Osteocyte (in vitro differentiated cells): ENCODE measurements around the gene IL22RA1. TPM values are rescaled to one million over a fixed set of nuclear protein-coding genes. Genes with fewer than 3 reads are reported as not detected.

Source experiments
- DNase-seq: peaks from one replicate; pipeline ENCODE4 v3.0.0; 2021; ENCODE audit warnings: mixed read lengths; ENCODE audit not compliant: unreplicated experiment; ENCODE audit errors: extremely low spot score
- H3K27ac Mint-ChIP-seq: one replicate; pipeline ENCODE4 v1.8.0; 2021; ENCODE audit warnings: mild to moderate bottlenecking, mixed read lengths; ENCODE audit not compliant: unreplicated experiment
- H3K27me3 Mint-ChIP-seq: one replicate; pipeline ENCODE4 v1.8.0; 2021; ENCODE audit warnings: mixed read lengths; ENCODE audit not compliant: unreplicated experiment
- H3K36me3 Mint-ChIP-seq: one replicate; pipeline ENCODE4 v1.8.0; 2021; ENCODE audit warnings: mixed read lengths; ENCODE audit not compliant: unreplicated experiment
- H3K4me1 Mint-ChIP-seq: one replicate; pipeline ENCODE4 v1.8.0; 2021; ENCODE audit warnings: mixed read lengths; ENCODE audit not compliant: unreplicated experiment
- H3K4me3 Mint-ChIP-seq: one replicate; pipeline ENCODE4 v1.8.0; 2021; ENCODE audit warnings: mild to moderate bottlenecking, moderate library complexity, mixed read lengths; ENCODE audit not compliant: unreplicated experiment
- H3K9me3 Mint-ChIP-seq: one replicate; pipeline ENCODE4 v1.8.0; 2021; ENCODE audit warnings: mixed read lengths; ENCODE audit not compliant: unreplicated experiment
- total RNA-seq: library from RNA; stranded (reverse); gene quantifications from 2 replicates; pipeline ENCODE4 v1.2.1, GENCODE V29; 2021
- TF ChIP-seq, protein P1 (sequence below): fragments of 200-600 bp; sonication (generic); IDR thresholded peaks from 2 replicates; pipeline ENCODE4 v1.5.0; 2021; ENCODE audit warnings: antibody characterized with exemption, mild to moderate bottlenecking, moderate library complexity

Gene IL22RA1
- total RNA-seq, 1 donor from 2014 or later: not detected

DNA sequence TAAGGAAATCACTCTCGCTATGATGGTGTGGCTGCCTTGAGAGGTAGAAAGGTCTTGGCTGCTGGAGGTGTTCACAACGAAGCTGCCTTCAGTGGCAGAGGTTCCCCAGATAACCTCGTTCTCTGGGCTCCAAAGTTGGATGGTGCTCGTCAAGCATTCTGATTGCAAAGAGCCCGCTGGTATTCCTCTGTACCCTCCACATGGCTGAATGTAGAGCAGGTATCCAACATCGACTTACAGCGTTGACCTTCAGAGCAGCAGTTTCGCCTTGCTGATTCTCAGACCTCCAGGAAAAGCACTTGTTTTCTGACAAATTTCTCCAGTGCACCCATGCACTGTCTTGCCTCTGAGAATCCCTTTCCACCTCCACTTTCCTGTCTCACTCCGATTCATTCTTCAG lies 4.3 kb upstream of the IL22RA1 start:
- TF ChIP-seq, protein P1, sequence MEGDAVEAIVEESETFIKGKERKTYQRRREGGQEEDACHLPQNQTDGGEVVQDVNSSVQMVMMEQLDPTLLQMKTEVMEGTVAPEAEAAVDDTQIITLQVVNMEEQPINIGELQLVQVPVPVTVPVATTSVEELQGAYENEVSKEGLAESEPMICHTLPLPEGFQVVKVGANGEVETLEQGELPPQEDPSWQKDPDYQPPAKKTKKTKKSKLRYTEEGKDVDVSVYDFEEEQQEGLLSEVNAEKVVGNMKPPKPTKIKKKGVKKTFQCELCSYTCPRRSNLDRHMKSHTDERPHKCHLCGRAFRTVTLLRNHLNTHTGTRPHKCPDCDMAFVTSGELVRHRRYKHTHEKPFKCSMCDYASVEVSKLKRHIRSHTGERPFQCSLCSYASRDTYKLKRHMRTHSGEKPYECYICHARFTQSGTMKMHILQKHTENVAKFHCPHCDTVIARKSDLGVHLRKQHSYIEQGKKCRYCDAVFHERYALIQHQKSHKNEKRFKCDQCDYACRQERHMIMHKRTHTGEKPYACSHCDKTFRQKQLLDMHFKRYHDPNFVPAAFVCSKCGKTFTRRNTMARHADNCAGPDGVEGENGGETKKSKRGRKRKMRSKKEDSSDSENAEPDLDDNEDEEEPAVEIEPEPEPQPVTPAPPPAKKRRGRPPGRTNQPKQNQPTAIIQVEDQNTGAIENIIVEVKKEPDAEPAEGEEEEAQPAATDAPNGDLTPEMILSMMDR: no peak
- Mint-ChIP-seq H3K9me3 (no peaks in the 10 kb centered on the region), H3K4me1 (peaks cover 12% of the 10 kb centered on the region), H3K4me3 (no peak overlapping the region), H3K27ac (no peak overlapping the region), H3K36me3 (no peaks in the 10 kb centered on the region), H3K27me3 (peaks cover 39% of the 10 kb centered on the region)
- DNase-seq: no peak

DNA sequence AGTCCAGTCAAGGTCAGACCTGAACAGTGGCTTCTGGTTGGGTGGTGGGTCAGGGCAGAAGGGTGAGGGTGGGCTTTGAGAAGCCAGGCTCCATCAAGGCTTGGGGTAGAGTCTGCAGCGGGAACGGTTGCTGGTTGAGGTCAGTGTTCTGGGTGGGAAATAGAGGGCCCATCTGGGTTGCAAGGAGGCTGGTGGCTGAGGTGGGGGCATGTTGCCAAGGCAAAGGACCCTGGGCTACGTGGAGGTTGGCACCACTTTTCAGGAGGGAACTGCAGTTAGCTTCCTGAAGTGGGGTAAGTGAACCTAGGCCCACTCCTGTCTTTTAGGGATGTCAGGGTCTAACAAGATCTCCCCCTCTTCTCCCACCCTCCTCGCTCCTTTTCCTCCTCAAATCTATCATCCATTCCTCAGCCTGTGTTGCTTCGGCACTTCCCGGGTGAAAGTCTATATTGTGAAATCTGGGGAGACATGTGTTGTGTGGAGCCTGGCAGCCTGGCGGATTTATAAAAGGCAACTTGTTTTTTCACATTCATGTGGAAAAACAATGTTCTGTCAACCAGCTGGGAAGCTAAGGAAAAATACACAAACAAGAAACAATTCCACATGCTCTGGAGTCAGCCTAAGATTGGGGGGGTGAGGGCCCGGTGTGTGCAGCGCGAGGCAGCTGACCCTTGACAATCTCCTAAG lies 1.5 kb downstream of the IL22RA1 start:
- Mint-ChIP-seq H3K36me3 (no peaks in the 10 kb centered on the region), H3K4me1 (no peaks in the 10 kb centered on the region), H3K4me3 (no peak overlapping the region), H3K27me3 (peaks cover 29% of the 10 kb centered on the region), H3K9me3 (no peaks in the 10 kb centered on the region), H3K27ac (no peak overlapping the region)
- no peak for DNase-seq
- TF ChIP-seq, protein P1: no peak

DNA sequence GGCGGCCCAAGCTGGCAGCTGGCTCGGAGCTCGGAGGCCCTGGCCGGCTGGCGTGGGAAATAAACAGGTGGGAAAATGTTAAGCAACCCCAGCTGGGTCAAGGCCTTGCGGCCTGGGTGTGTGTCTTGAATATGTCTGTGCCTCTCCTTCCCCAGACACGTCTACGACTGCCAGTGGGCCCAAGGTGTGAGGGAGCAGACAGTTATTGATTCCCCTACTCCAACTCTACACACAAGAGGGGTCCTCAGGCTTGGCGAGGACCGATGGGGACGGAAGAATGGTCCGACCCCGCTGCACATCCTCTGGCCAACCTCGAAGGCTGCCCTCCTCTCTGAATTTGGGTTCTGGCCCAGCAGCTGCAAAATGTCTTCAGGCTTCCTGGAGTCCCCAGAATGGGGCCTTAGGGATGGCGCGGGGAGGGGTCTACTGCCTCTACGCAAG lies 2.2 kb downstream of the IL22RA1 start:
- H3K36me3 Mint-ChIP-seq: no peaks in the 10 kb centered on the region
- TF ChIP-seq, protein P1: no peak
- H3K4me3 Mint-ChIP-seq: no peak overlapping the region
- no peak for DNase-seq
- no peaks in the 10 kb centered on the region for H3K9me3 Mint-ChIP-seq
- no peaks in the 10 kb centered on the region for H3K4me1 Mint-ChIP-seq
- peaks cover 27% of the 10 kb centered on the region for H3K27me3 Mint-ChIP-seq
- H3K27ac Mint-ChIP-seq: no peak overlapping the region

DNA sequence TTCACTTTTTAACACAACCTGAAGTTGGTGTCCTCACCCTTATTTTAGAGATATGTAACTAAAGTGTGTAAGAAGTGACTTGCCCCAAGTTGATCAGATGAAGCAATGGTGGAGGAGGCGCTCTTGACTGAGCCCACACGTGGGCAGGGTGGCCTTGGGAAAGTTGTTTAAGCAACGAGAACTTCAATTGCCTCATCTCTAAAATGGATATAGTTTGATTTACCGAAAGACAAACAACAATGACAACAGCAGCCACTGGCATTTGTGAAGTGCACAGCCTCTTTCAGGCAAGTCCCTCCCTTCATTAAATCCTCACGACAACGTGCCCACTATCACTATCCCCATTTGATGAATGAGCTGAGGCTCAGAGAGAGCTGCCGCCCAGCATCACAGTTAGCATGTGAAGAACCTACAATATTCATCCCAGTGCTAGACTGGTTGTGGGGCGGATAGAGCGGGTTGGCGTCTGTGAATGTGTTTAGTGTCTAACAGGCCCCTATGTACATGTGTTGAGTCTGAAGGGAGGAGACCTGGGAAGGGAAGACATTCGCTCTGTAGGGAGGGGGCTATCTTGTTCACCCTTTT lies 3.0 kb downstream of the IL22RA1 start:
- no peak overlapping the region for H3K4me3 Mint-ChIP-seq
- H3K9me3 Mint-ChIP-seq: no peaks in the 10 kb centered on the region
- H3K27ac Mint-ChIP-seq: no peak overlapping the region
- no peak for DNase-seq
- H3K4me1 Mint-ChIP-seq: no peaks in the 10 kb centered on the region
- peaks cover 32% of the 10 kb centered on the region for H3K27me3 Mint-ChIP-seq
- TF ChIP-seq, protein P1: no peak
- H3K36me3 Mint-ChIP-seq: no peaks in the 10 kb centered on the region

DNA sequence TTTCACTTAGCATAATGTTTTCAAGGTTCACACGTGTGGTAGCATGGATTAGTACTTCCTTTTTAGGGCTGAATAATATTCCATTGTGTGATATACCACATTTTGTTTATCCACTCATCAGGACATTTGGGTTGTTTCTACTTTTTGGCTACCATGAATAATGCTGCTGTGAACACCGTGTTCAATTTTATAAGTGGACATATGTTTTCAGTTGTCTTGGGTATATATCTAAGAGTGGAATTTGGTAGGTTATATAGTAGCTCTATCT lies 3.8 kb downstream of the IL22RA1 start:
- H3K4me3 Mint-ChIP-seq: no peak overlapping the region
- no peak overlapping the region for H3K27ac Mint-ChIP-seq
- TF ChIP-seq, protein P1: no peak
- no peaks in the 10 kb centered on the region for H3K9me3 Mint-ChIP-seq
- H3K36me3 Mint-ChIP-seq: no peaks in the 10 kb centered on the region
- H3K27me3 Mint-ChIP-seq: peaks cover 32% of the 10 kb centered on the region
- DNase-seq: no peak
- no peaks in the 10 kb centered on the region for H3K4me1 Mint-ChIP-seq
